Measurements from ENCODE around the gene GRHPR.
"Not testable (repeated sequence)": the region's sequence is repeated elsewhere in the genome, so short reads cannot be mapped to it uniquely, and the experiment has no call there.

The GRHPR gene

DNA sequence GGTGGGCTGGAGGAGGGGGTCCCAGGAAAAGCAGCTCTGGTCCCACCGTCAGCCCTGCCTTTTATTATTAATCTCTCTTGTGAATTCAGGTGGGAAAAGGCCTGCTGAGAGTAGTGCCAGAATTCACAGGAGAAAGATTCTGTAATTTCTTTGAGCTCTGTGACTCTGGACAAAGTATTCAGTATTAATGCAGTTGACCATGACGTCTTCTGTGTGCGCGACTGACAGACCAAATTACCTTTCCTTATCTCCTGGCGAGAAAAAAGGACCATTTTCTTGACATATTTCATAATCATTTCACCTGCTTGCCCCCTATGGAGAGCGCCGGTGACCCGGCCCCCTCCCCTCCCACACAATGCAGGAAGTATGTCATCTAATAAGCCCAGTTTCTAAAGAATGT, 26.8 kb upstream of the GRHPR start:
- no peak overlapping the region for H3K27ac ChIP-seq (replicated peaks)
- no peak overlapping the region for H3K4me3 ChIP-seq (replicated peaks; ENCODE audit: insufficient read depth, low read length)
- TF ChIP-seq, protein P1, sequence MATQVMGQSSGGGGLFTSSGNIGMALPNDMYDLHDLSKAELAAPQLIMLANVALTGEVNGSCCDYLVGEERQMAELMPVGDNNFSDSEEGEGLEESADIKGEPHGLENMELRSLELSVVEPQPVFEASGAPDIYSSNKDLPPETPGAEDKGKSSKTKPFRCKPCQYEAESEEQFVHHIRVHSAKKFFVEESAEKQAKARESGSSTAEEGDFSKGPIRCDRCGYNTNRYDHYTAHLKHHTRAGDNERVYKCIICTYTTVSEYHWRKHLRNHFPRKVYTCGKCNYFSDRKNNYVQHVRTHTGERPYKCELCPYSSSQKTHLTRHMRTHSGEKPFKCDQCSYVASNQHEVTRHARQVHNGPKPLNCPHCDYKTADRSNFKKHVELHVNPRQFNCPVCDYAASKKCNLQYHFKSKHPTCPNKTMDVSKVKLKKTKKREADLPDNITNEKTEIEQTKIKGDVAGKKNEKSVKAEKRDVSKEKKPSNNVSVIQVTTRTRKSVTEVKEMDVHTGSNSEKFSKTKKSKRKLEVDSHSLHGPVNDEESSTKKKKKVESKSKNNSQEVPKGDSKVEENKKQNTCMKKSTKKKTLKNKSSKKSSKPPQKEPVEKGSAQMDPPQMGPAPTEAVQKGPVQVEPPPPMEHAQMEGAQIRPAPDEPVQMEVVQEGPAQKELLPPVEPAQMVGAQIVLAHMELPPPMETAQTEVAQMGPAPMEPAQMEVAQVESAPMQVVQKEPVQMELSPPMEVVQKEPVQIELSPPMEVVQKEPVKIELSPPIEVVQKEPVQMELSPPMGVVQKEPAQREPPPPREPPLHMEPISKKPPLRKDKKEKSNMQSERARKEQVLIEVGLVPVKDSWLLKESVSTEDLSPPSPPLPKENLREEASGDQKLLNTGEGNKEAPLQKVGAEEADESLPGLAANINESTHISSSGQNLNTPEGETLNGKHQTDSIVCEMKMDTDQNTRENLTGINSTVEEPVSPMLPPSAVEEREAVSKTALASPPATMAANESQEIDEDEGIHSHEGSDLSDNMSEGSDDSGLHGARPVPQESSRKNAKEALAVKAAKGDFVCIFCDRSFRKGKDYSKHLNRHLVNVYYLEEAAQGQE (IDR thresholded peaks at IDR 0.05; ENCODE audit: insufficient replicate concordance, low read depth) = no peak
- no peak for TF ChIP-seq GABPA (IDR thresholded peaks at IDR 0.05; ENCODE audit: low read depth)
- TF ChIP-seq, protein P2, sequence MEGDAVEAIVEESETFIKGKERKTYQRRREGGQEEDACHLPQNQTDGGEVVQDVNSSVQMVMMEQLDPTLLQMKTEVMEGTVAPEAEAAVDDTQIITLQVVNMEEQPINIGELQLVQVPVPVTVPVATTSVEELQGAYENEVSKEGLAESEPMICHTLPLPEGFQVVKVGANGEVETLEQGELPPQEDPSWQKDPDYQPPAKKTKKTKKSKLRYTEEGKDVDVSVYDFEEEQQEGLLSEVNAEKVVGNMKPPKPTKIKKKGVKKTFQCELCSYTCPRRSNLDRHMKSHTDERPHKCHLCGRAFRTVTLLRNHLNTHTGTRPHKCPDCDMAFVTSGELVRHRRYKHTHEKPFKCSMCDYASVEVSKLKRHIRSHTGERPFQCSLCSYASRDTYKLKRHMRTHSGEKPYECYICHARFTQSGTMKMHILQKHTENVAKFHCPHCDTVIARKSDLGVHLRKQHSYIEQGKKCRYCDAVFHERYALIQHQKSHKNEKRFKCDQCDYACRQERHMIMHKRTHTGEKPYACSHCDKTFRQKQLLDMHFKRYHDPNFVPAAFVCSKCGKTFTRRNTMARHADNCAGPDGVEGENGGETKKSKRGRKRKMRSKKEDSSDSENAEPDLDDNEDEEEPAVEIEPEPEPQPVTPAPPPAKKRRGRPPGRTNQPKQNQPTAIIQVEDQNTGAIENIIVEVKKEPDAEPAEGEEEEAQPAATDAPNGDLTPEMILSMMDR (IDR thresholded peaks at IDR 0.05; ENCODE audit: insufficient read depth, low read length) = no peak
- no peak for TF ChIP-seq SPI1 (IDR thresholded peaks at IDR 0.05; ENCODE audit: borderline replicate concordance, low read depth)
- no peak for TF ChIP-seq POLR2AphosphoS5 (IDR thresholded peaks at IDR 0.05; ENCODE audit: low read depth)
- no peaks in the 10 kb centered on the region for H3K27me3 ChIP-seq (ENCODE audit: insufficient read depth, poor library complexity, severe bottlenecking)
- no peak for DNase-seq (ENCODE audit: low read depth in 1 of 2, low spot score in 1 of 2)

DNA sequence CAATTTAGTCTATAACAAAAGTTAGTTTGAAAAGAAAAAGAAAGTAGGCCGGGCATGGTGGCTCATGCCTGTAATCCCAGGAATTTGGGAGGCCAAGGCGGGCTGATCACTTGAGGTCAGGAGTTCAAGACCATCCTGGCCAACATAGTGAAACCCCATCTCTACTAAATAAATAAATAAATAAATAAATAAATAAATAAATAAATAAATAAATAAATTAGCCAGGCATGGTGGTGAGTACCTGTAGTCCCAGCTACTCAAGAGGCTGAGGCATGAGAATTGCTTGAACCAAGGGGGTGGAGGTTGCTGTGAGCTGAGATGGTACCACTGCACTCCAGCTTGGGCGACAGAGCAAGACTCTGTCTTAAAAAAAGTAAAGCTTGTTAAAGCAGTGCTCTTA, 24.5 kb upstream of the GRHPR start:
- H3K4me3 ChIP-seq (replicated peaks; ENCODE audit: insufficient read depth, low read length); H3K27me3 ChIP-seq (ENCODE audit: insufficient read depth, poor library complexity, severe bottlenecking); H3K27ac ChIP-seq (replicated peaks); DNase-seq (ENCODE audit: low read depth in 1 of 2, low spot score in 1 of 2): not testable (repeated sequence)

DNA sequence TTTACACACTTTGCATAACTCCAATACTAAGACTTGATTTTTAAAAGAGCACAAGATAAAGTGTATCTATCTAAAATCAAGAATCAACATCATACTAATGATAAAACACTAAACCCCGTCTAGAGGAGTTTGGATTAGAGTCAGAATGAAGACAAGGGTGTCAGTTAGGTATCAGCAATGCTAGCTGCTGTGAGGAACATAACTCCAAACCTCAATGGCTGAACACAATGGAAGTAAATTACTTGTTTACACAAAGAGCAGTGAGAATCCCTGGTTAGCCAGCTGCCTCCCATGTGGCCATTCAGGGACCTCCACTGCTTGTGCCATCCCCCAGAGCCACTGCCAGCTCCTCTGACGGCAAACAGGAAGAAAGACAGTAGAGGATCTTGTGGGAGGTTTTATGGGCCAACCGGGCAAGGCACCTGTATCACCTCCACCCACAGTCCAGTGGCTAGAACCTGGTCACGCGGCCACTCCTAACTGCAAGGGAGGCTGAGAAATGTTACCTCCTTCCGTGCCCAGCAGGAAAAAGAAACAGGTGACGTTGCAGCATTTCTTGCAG, 24.0 kb upstream of the GRHPR start:
- TF ChIP-seq, protein P2 (IDR thresholded peaks at IDR 0.05; ENCODE audit: insufficient read depth, low read length) = no peak
- TF ChIP-seq SPI1 (IDR thresholded peaks at IDR 0.05; ENCODE audit: borderline replicate concordance, low read depth) = no peak
- TF ChIP-seq, protein P1 (IDR thresholded peaks at IDR 0.05; ENCODE audit: insufficient replicate concordance, low read depth) = no peak
- TF ChIP-seq GABPA (IDR thresholded peaks at IDR 0.05; ENCODE audit: low read depth) = no peak
- no peak for TF ChIP-seq POLR2AphosphoS5 (IDR thresholded peaks at IDR 0.05; ENCODE audit: low read depth)
- H3K27me3 ChIP-seq (ENCODE audit: insufficient read depth, poor library complexity, severe bottlenecking) = no peaks in the 10 kb centered on the region
- no peak overlapping the region for H3K4me3 ChIP-seq (replicated peaks; ENCODE audit: insufficient read depth, low read length)
- no peak for DNase-seq (ENCODE audit: low read depth in 1 of 2, low spot score in 1 of 2)
- H3K27ac ChIP-seq (replicated peaks) = no peak overlapping the region

DNA sequence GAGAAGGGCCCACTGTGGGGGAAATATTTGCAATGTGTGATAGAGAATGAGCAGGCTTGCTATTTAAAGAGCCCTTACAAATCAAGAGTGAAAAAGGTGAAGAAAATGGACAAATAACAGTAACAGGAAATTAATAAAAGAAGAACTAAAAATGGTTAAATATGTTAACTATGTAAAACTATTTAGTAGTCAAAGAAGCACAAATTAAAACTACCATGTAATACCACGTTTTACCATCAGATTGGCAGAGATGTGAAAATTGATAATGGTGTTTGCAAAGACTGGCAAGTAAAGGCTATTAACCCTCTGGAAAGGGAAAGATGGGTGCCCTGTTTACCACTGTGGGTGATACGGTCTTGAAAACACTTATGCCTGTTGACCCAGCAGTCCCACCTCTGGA, 23.2 kb upstream of the GRHPR start:
- Histone ChIP-seq H3K4me3 (replicated peaks; ENCODE audit: insufficient read depth, low read length) (no peak overlapping the region), H3K27me3 (ENCODE audit: insufficient read depth, poor library complexity, severe bottlenecking) (no peaks in the 10 kb centered on the region), H3K27ac (replicated peaks) (no peak overlapping the region)
- no peak for DNase-seq (ENCODE audit: low read depth in 1 of 2, low spot score in 1 of 2)
- TF ChIP-seq POLR2AphosphoS5 (IDR thresholded peaks at IDR 0.05; ENCODE audit: low read depth) = no peak
- no peak for TF ChIP-seq GABPA (IDR thresholded peaks at IDR 0.05; ENCODE audit: low read depth)
- TF ChIP-seq, protein P1 (IDR thresholded peaks at IDR 0.05; ENCODE audit: insufficient replicate concordance, low read depth) = no peak
- TF ChIP-seq SPI1 (IDR thresholded peaks at IDR 0.05; ENCODE audit: borderline replicate concordance, low read depth) = no peak
- TF ChIP-seq, protein P2 (IDR thresholded peaks at IDR 0.05; ENCODE audit: insufficient read depth, low read length) = no peak

Data from HL-60 (cell line).